ENCODE data around the gene APBB1IP.
"Not testable (repeated sequence)": the region's sequence is repeated elsewhere in the genome, so short reads cannot be mapped to it uniquely, and the experiment has no call there.

Gene APBB1IP

DNA sequence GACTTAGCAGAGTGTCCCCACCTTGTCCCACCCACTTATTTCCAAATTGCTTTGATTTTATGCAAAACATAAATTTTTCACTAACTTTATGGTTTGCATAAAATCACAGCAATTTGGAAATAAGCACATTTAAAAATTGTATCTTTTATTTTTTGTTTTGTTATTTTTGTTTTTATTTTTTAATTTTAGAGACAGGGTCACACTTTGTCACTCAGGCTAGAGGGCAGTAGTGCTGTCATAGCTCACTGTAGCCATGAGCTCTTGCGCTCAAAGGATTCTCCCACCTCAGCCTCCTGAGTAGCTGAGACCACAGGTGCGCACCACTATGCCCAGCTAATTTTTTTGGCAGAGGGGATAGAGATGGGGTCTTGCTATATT, 43.2 kb downstream of the APBB1IP start:
- Histone ChIP-seq H3K9me3 (ENCODE audit: control insufficient read depth, low read length) (no peaks in the 10 kb centered on the region), H3K4me1 (ENCODE audit: control insufficient read depth, insufficient read depth, low read length) (peaks cover 25% of the 10 kb centered on the region), H3K27me3 (replicated peaks; ENCODE audit: control insufficient read depth, insufficient read depth, low read length) (no peaks in the 10 kb centered on the region), H3K4me3 (ENCODE audit: low read length) (no peak overlapping the region), H3K9ac (ENCODE audit: low read length) (no peak overlapping the region), H3K36me3 (ENCODE audit: control insufficient read depth, insufficient read depth, low read length, severe bottlenecking) (peaks cover 8% of the 10 kb centered on the region)
- DNase-seq (ENCODE audit: low read depth), result no peak

DNA sequence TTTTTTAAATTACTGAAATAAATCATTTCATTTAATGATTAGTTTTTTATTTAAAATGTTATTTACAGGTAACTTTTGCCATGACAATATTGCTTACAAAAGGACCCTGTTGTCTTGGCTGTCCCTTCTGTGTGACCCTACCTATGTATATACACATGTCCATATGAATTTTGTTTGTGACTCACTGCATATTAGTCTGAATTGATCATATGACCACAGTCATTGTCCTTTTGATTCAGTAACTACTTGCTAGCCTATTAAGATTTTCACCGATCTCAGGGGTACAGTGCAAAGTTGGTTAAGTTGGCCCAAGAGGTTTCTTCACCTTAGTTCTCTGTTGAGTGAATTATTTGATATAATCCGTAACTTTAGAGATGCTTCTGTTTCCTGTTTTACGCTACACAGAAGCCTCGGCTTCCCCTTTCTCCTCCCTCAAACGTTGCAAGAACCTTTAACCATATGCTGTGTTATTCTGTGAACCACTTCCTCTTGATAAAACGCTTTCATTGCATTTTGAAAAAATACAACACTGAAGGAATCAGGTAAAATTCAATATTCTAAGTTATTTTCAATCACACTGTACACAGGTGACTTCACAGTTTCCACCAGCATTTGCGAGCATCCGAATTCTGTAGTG, 43.9 kb downstream of the APBB1IP start:
- Histone ChIP-seq H3K27me3 (replicated peaks; ENCODE audit: control insufficient read depth, insufficient read depth, low read length) (no peaks in the 10 kb centered on the region), H3K9me3 (ENCODE audit: control insufficient read depth, low read length) (no peaks in the 10 kb centered on the region), H3K9ac (ENCODE audit: low read length) (no peak overlapping the region), H3K36me3 (ENCODE audit: control insufficient read depth, insufficient read depth, low read length, severe bottlenecking) (peaks cover 8% of the 10 kb centered on the region), H3K4me1 (ENCODE audit: control insufficient read depth, insufficient read depth, low read length) (peaks cover 32% of the 10 kb centered on the region), H3K4me3 (ENCODE audit: low read length) (no peak overlapping the region)
- no peak for DNase-seq (ENCODE audit: low read depth)

DNA sequence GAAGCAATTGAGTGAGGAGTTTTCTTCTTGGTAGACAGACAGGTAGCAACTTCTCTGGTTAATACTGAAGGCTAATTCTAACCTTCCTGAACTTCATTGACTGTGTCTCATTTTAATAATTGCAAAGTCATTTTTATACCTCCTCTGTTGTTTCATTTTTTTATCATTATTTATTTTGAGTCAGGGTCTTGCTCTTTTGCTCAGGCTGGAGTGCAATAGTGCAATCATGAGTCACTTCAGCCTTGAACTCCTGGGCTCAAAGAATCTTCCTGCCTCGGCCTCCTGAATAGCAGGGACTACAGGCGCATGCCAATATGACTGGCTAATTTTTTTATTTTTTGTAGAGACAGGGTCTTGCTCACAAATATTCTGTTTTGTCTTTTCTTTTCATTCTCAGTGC, 45.4 kb downstream of the APBB1IP start:
- H3K9me3 ChIP-seq (ENCODE audit: control insufficient read depth, low read length), result no peaks in the 10 kb centered on the region
- no peaks in the 10 kb centered on the region for H3K27me3 ChIP-seq (replicated peaks; ENCODE audit: control insufficient read depth, insufficient read depth, low read length)
- H3K4me1 ChIP-seq (ENCODE audit: control insufficient read depth, insufficient read depth, low read length), result peaks cover 48% of the 10 kb centered on the region
- no peak for DNase-seq (ENCODE audit: low read depth)
- H3K4me3 ChIP-seq (ENCODE audit: low read length), result no peak overlapping the region
- H3K9ac ChIP-seq (ENCODE audit: low read length), result no peak overlapping the region
- peaks cover under 1% of the 10 kb centered on the region for H3K36me3 ChIP-seq (ENCODE audit: control insufficient read depth, insufficient read depth, low read length, severe bottlenecking)

DNA sequence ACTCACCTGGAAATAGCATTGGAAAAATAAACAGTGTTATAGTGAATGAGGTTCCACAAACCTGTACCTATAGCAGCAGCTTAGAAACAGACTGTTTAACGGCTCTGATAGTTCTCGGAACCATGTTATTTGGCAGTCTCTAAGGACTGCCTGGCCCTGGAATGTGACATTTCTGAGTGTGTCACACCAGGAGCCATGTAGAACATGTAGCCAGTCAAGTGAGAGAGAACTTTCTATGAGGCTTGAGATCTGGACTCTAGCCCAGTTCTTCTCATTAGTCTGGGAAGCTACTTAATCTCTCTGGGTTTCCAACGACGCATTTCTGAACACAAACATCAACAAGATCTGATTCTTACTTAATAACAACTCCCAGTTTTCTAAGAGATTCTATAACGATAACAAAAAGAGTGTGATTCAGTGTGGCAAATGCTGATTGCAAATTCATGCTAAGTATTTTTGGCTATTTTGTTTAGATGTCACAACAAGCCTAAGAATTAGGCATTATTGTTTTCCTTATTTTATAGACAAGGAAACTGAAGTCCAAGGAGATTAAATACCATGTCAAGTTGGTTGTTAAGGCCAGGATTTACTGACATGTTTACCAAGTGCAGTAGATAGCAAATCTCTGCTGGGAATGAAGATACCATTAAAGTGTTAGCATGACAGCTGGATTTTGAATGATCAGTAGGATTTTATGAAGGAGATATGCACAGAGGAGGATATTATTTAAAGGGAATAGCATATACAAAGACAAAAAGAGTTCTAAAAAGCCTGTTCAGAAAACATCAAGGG, 47.2 kb downstream of the APBB1IP start:
- peaks cover 61% of the 10 kb centered on the region for H3K4me1 ChIP-seq (ENCODE audit: control insufficient read depth, insufficient read depth, low read length)
- H3K36me3 ChIP-seq (ENCODE audit: control insufficient read depth, insufficient read depth, low read length, severe bottlenecking), result peaks cover 5% of the 10 kb centered on the region
- H3K4me3 ChIP-seq (ENCODE audit: low read length), result peak overlapping the region; percentile 23
- no peaks in the 10 kb centered on the region for H3K9me3 ChIP-seq (ENCODE audit: control insufficient read depth, low read length)
- H3K27me3 ChIP-seq (replicated peaks; ENCODE audit: control insufficient read depth, insufficient read depth, low read length), result no peaks in the 10 kb centered on the region
- peak overlapping the region; percentile 42 for H3K9ac ChIP-seq (ENCODE audit: low read length)
- no peak for DNase-seq (ENCODE audit: low read depth)

DNA sequence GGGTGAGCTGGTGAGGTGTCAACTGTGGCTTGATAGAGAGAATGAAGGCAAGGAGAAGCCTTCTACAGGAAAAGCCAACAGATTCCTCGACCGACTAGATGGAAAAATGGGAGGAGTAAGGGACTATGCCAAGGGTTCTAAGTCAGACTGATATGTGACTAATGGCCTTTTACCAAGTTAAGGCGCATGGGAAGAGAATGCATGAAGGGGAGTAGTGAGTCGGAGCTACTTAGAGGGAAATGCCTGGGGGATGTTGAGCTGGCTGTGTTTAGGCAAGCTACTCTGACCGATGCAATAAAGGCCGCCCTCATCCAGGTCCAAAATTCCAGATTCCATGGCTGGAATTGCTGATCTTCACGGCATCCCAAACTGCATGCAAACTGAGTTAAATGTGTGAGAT, 48.2 kb downstream of the APBB1IP start:
- peaks cover 5% of the 10 kb centered on the region for H3K36me3 ChIP-seq (ENCODE audit: control insufficient read depth, insufficient read depth, low read length, severe bottlenecking)
- H3K4me3 ChIP-seq (ENCODE audit: low read length), result peak overlapping the region; percentile 75
- H3K27me3 ChIP-seq (replicated peaks; ENCODE audit: control insufficient read depth, insufficient read depth, low read length), result no peaks in the 10 kb centered on the region
- peak; percentile 68 for DNase-seq (ENCODE audit: low read depth)
- H3K9me3 ChIP-seq (ENCODE audit: control insufficient read depth, low read length), result no peaks in the 10 kb centered on the region
- peak overlapping the region; percentile 86 for H3K9ac ChIP-seq (ENCODE audit: low read length)
- H3K4me1 ChIP-seq (ENCODE audit: control insufficient read depth, insufficient read depth, low read length), result peaks cover 63% of the 10 kb centered on the region

DNA sequence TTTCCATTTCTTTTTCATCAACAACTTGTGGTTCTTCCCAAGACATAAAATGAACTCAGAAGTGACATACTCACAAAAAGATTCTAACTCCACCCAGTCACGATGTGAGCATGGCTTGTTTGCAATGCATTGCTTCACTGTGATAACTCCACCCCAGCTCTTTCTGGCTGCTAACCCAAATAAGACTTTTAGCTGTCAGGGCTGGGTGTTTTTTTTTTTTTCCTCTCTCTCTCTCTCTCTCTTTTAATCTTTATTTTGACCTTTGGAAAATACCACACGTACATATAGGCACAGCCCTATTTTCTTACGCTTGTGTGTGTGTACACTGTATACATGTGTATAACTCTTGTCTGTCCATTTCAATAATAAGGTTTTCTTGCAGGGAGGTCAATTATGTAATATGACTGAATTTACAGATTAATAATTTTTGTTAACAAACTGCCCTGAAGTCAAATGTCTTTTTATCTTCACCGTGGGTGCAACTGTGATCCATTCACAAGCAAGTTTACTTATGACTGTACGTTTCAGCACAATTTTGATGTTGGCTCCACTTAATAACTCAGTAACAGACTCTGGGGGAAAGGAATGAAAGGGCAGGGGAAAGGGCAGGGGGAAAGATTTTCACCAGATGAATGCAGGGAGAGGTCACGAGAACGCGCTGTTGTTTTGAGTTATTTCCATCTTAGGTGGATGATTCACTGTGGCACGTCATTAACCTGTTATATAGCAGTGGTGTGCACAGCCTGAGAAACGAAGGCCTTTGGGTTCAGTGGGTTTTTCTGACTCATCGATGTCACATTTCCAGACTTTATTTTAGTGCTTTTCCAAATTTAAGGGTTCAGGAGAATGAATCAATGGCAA, 49.1 kb downstream of the APBB1IP start:
- peaks cover 5% of the 10 kb centered on the region for H3K36me3 ChIP-seq (ENCODE audit: control insufficient read depth, insufficient read depth, low read length, severe bottlenecking)
- peak; percentile 84 for DNase-seq (ENCODE audit: low read depth)
- H3K4me3 ChIP-seq (ENCODE audit: low read length), result peak overlapping the region; percentile 75
- H3K4me1 ChIP-seq (ENCODE audit: control insufficient read depth, insufficient read depth, low read length), result peaks cover 70% of the 10 kb centered on the region
- peak overlapping the region; percentile 86 for H3K9ac ChIP-seq (ENCODE audit: low read length)
- no peaks in the 10 kb centered on the region for H3K9me3 ChIP-seq (ENCODE audit: control insufficient read depth, low read length)
- no peaks in the 10 kb centered on the region for H3K27me3 ChIP-seq (replicated peaks; ENCODE audit: control insufficient read depth, insufficient read depth, low read length)

DNA sequence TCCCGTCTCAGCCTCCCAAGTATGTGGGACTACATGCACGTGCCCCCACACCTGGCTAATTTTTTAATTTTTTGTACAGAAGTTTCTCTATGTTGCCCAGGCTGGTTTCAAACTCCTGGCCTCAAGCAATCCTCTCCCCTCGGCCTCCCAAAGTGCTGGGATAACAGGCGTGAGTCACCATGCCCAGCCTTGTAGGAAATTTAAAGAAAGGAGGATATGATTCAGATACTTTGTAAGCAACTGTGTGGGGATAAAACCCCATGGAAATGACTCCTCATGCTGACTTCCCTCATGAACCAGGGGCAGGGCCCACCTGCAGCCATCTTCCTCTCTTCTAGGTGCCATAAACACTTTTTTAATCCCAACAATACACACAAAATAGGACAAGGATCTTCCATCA, 50.2 kb downstream of the APBB1IP start:
- DNase-seq (ENCODE audit: low read depth), result no peak
- Histone ChIP-seq H3K4me3 (ENCODE audit: low read length) (no peak overlapping the region), H3K4me1 (ENCODE audit: control insufficient read depth, insufficient read depth, low read length) (peaks cover 74% of the 10 kb centered on the region), H3K9ac (ENCODE audit: low read length) (peak overlapping the region; percentile 86), H3K9me3 (ENCODE audit: control insufficient read depth, low read length) (no peaks in the 10 kb centered on the region), H3K36me3 (ENCODE audit: control insufficient read depth, insufficient read depth, low read length, severe bottlenecking) (peaks cover 7% of the 10 kb centered on the region), H3K27me3 (replicated peaks; ENCODE audit: control insufficient read depth, insufficient read depth, low read length) (no peaks in the 10 kb centered on the region)

DNA sequence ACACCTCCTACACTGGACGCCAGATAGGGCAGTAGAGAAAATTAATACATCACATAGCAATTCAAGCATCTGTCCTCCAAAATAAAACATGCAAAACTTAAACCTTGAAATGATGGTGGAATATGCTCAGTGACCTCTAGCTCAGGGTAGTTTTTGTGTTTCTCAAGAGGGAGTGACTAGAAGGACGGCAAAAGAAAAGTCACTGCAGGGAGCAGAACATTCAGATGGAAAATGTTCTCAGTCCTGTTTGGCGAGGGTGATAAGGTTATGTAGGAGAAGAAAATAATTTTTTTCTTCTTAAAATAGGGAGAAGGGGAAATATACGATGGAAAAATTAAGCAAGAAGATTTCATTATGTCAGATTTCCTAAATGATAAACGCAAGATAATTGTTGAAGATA, 50.9 kb downstream of the APBB1IP start:
- Histone ChIP-seq H3K4me1 (ENCODE audit: control insufficient read depth, insufficient read depth, low read length) (peaks cover 74% of the 10 kb centered on the region), H3K9me3 (ENCODE audit: control insufficient read depth, low read length) (no peaks in the 10 kb centered on the region), H3K27me3 (replicated peaks; ENCODE audit: control insufficient read depth, insufficient read depth, low read length) (no peaks in the 10 kb centered on the region), H3K4me3 (ENCODE audit: low read length) (no peak overlapping the region), H3K9ac (ENCODE audit: low read length) (no peak overlapping the region), H3K36me3 (ENCODE audit: control insufficient read depth, insufficient read depth, low read length, severe bottlenecking) (peaks cover 15% of the 10 kb centered on the region)
- no peak for DNase-seq (ENCODE audit: low read depth)

DNA sequence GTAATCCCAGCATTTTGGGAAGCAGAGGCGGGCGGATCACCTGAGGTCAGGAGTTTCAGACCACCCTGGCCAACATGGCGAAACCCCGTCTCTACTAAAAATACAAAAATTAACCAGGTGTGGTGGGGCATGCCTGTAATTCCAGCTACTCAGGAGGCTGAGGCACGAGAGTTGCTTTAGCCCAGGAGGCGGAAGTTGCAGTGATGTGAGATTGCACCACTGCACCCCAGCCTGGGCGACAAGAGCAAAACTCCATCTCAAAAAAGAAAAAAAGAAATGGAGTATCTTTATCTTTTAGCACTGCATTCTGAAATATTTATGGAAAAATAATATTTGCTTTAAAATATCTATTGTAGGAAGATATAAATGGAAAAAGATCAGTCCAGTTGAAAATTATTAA, 52.2 kb downstream of the APBB1IP start:
- not testable (repeated sequence) for H3K9ac ChIP-seq (ENCODE audit: low read length); DNase-seq (ENCODE audit: low read depth); H3K27me3 ChIP-seq (replicated peaks; ENCODE audit: control insufficient read depth, insufficient read depth, low read length); H3K4me3 ChIP-seq (ENCODE audit: low read length); H3K9me3 ChIP-seq (ENCODE audit: control insufficient read depth, low read length)
- Histone ChIP-seq H3K36me3 (ENCODE audit: control insufficient read depth, insufficient read depth, low read length, severe bottlenecking) (peaks cover 28% of the 10 kb centered on the region), H3K4me1 (ENCODE audit: control insufficient read depth, insufficient read depth, low read length) (peaks cover 66% of the 10 kb centered on the region)

DNA sequence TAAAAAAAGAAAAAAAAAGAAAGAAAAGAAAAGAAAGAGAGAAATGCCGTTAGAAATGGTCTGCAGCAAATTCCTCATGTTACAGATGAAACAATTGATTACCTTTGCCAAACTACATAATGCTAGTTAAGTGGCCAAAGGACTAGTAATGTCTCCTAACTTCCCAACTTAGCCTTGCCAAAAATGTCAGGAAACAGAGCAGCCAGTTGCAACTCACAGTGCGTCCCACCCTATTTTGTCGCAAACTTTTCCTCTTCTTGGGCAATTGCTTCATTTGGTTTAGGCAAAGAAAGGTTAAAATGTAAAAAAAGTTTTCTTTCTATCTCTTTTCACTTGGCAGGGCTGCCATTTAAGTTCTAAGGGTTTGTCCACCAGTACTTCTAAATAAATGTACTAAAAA, 53.1 kb downstream of the APBB1IP start:
- H3K36me3 ChIP-seq (ENCODE audit: control insufficient read depth, insufficient read depth, low read length, severe bottlenecking), result peaks cover 35% of the 10 kb centered on the region
- peak overlapping the region; percentile 60 for H3K4me3 ChIP-seq (ENCODE audit: low read length)
- peak overlapping the region; percentile 73 for H3K9ac ChIP-seq (ENCODE audit: low read length)
- H3K27me3 ChIP-seq (replicated peaks; ENCODE audit: control insufficient read depth, insufficient read depth, low read length), result no peaks in the 10 kb centered on the region
- no peaks in the 10 kb centered on the region for H3K9me3 ChIP-seq (ENCODE audit: control insufficient read depth, low read length)
- DNase-seq (ENCODE audit: low read depth), result no peak
- H3K4me1 ChIP-seq (ENCODE audit: control insufficient read depth, insufficient read depth, low read length), result peaks cover 57% of the 10 kb centered on the region

DNA sequence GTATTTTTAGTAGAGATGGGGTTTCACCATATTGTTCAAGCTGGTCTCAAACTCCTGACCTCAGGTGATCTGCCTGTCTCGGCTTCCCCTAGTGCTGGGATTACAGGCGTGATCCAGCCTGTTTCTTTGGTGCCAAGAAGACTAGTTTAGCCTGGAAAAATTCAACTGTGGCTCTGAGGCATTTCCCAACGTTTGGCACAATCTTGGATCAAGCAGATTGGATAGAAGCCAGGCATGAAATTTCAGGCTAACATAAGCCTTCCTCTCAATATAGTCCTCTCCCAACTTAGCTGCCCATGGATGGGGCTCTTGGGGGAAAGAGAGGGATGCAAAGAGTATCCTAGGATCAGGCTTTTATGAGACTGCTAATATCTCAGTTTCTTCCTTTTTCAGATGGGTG, 53.8 kb downstream of the APBB1IP start:
- no peaks in the 10 kb centered on the region for H3K9me3 ChIP-seq (ENCODE audit: control insufficient read depth, low read length)
- DNase-seq (ENCODE audit: low read depth), result peak; percentile 37
- H3K4me3 ChIP-seq (ENCODE audit: low read length), result no peak overlapping the region
- H3K27me3 ChIP-seq (replicated peaks; ENCODE audit: control insufficient read depth, insufficient read depth, low read length), result no peaks in the 10 kb centered on the region
- H3K4me1 ChIP-seq (ENCODE audit: control insufficient read depth, insufficient read depth, low read length), result peaks cover 51% of the 10 kb centered on the region
- H3K36me3 ChIP-seq (ENCODE audit: control insufficient read depth, insufficient read depth, low read length, severe bottlenecking), result peaks cover 40% of the 10 kb centered on the region
- peak overlapping the region; percentile 73 for H3K9ac ChIP-seq (ENCODE audit: low read length)
